Measurements from ENCODE around the gene DYNC1I1. TPM values are rescaled to one million over a fixed set of nuclear protein-coding genes. Genes with fewer than 3 reads are reported as not detected.

DYNC1I1 gene
- total and polyA plus RNA-seq, 2 experiments from 2014 or later: 1.4 to 4.1 TPM

DNA sequence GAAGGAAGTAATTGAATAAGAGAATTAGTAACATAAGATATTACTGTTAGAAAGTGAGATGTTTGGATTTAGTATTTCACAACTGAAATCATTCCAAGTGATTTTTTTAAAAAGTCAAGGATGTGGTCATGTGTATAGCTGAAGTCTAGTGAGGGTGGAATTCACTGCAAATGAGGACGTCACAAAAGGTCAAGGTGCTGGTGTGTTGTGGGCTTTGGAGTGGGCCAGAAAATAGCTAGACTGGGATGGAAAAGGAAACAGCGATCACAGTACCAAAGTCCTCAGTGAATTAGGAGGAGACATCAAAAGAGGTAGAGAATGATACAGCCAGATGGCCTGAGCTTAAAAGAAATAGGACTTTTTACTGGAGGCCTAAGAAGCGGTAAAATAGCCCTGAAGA lies 272.8 kb downstream of the DYNC1I1 start (continued):
- TF ChIP-seq, protein P1, sequence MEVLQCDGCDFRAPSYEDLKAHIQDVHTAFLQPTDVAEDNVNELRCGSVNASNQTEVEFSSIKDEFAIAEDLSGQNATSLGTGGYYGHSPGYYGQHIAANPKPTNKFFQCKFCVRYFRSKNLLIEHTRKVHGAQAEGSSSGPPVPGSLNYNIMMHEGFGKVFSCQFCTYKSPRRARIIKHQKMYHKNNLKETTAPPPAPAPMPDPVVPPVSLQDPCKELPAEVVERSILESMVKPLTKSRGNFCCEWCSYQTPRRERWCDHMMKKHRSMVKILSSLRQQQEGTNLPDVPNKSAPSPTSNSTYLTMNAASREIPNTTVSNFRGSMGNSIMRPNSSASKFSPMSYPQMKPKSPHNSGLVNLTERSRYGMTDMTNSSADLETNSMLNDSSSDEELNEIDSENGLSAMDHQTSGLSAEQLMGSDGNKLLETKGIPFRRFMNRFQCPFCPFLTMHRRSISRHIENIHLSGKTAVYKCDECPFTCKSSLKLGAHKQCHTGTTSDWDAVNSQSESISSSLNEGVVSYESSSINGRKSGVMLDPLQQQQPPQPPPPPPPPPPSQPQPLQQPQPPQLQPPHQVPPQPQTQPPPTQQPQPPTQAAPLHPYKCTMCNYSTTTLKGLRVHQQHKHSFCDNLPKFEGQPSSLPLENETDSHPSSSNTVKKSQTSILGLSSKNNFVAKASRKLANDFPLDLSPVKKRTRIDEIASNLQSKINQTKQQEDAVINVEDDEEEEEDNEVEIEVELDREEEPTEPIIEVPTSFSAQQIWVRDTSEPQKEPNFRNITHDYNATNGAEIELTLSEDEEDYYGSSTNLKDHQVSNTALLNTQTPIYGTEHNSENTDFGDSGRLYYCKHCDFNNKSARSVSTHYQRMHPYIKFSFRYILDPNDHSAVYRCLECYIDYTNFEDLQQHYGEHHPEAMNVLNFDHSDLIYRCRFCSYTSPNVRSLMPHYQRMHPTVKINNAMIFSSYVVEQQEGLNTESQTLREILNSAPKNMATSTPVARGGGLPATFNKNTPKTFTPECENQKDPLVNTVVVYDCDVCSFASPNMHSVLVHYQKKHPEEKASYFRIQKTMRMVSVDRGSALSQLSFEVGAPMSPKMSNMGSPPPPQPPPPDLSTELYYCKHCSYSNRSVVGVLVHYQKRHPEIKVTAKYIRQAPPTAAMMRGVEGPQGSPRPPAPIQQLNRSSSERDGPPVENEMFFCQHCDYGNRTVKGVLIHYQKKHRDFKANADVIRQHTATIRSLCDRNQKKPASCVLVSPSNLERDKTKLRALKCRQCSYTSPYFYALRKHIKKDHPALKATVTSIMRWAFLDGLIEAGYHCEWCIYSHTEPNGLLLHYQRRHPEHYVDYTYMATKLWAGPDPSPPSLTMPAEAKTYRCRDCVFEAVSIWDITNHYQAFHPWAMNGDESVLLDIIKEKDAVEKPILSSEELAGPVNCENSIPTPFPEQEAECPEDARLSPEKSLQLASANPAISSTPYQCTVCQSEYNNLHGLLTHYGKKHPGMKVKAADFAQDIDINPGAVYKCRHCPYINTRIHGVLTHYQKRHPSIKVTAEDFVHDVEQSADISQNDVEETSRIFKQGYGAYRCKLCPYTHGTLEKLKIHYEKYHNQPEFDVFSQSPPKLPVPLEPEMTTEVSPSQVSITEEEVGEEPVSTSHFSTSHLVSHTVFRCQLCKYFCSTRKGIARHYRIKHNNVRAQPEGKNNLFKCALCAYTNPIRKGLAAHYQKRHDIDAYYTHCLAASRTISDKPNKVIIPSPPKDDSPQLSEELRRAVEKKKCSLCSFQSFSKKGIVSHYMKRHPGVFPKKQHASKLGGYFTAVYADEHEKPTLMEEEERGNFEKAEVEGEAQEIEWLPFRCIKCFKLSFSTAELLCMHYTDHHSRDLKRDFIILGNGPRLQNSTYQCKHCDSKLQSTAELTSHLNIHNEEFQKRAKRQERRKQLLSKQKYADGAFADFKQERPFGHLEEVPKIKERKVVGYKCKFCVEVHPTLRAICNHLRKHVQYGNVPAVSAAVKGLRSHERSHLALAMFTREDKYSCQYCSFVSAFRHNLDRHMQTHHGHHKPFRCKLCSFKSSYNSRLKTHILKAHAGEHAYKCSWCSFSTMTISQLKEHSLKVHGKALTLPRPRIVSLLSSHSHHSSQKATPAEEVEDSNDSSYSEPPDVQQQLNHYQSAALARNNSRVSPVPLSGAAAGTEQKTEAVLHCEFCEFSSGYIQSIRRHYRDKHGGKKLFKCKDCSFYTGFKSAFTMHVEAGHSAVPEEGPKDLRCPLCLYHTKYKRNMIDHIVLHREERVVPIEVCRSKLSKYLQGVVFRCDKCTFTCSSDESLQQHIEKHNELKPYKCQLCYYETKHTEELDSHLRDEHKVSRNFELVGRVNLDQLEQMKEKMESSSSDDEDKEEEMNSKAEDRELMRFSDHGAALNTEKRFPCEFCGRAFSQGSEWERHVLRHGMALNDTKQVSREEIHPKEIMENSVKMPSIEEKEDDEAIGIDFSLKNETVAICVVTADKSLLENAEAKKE (CRISPR knock-in tag; IDR thresholded peaks at IDR 0.05): no peak
- TF ChIP-seq JUNB (IDR thresholded peaks at IDR 0.05; ENCODE audit: unreplicated experiment): no peak
- no peak for TF ChIP-seq CREB1 (CRISPR knock-in tag; IDR thresholded peaks at IDR 0.05; ENCODE audit: low read depth)
- TF ChIP-seq ZNF331 (CRISPR knock-in tag; IDR thresholded peaks at IDR 0.05; ENCODE audit: low read depth): no peak
- TF ChIP-seq, protein P2, sequence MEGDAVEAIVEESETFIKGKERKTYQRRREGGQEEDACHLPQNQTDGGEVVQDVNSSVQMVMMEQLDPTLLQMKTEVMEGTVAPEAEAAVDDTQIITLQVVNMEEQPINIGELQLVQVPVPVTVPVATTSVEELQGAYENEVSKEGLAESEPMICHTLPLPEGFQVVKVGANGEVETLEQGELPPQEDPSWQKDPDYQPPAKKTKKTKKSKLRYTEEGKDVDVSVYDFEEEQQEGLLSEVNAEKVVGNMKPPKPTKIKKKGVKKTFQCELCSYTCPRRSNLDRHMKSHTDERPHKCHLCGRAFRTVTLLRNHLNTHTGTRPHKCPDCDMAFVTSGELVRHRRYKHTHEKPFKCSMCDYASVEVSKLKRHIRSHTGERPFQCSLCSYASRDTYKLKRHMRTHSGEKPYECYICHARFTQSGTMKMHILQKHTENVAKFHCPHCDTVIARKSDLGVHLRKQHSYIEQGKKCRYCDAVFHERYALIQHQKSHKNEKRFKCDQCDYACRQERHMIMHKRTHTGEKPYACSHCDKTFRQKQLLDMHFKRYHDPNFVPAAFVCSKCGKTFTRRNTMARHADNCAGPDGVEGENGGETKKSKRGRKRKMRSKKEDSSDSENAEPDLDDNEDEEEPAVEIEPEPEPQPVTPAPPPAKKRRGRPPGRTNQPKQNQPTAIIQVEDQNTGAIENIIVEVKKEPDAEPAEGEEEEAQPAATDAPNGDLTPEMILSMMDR (conservative IDR thresholded peaks at IDR 0.05; ENCODE audit: low read depth in 2 of 2): no peak
- no peak for TF ChIP-seq STAT1 (IDR thresholded peaks at IDR 0.05; ENCODE audit: unreplicated experiment)
- TF ChIP-seq ZNF114 (CRISPR knock-in tag; IDR thresholded peaks at IDR 0.05): no peak
- TF ChIP-seq, protein P3, sequence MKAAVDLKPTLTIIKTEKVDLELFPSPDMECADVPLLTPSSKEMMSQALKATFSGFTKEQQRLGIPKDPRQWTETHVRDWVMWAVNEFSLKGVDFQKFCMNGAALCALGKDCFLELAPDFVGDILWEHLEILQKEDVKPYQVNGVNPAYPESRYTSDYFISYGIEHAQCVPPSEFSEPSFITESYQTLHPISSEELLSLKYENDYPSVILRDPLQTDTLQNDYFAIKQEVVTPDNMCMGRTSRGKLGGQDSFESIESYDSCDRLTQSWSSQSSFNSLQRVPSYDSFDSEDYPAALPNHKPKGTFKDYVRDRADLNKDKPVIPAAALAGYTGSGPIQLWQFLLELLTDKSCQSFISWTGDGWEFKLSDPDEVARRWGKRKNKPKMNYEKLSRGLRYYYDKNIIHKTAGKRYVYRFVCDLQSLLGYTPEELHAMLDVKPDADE (IDR thresholded peaks at IDR 0.05): no peak
- no peak for TF ChIP-seq EZH2phosphoT487 (IDR thresholded peaks at IDR 0.05; ENCODE audit: unreplicated experiment)
- TF ChIP-seq EZH2 (IDR thresholded peaks at IDR 0.05; ENCODE audit: low read depth, unreplicated experiment): no peak

All from GM23338 (cell line).